Liver (tissue), 9 donors: ENCODE results near the gene CRB2. TPM values are rescaled to one million over a fixed set of nuclear protein-coding genes. Genes with fewer than 3 reads are reported as not detected.
A peak's percentile ranks its signal among the peaks of the same experiment; 100 is the strongest.

Source experiments
- DNase-seq: peaks from one replicate; pipeline ENCODE4 v3.0.0-alpha.2; 2017; ENCODE audit warnings: low spot score
- H3K27ac ChIP-seq, 2 donors: one replicate each; pipeline ENCODE4 v1.7.0; 2013; ENCODE audit warnings: inconsistent platforms in 2 of 2, low read length in 2 of 2, control low read depth in 1 of 2, low read depth in 1 of 2, mild to moderate bottlenecking in 1 of 2
- H3K27me3 ChIP-seq, 4 donors: one replicate each; pipeline versions ENCODE4 v1.6.1 to v1.7.0; 2013; ENCODE audit warnings: low read length in 3 of 4, inconsistent platforms in 1 of 4, mild to moderate bottlenecking in 1 of 4, moderate library complexity in 1 of 4; ENCODE audit not compliant: control insufficient read depth in 4 of 4, insufficient read depth in 4 of 4
- H3K36me3 ChIP-seq, 4 donors: one replicate each; pipeline versions ENCODE4 v1.6.1 to v1.7.0; 2013; ENCODE audit warnings: low read length in 3 of 4, mild to moderate bottlenecking in 3 of 4, low read depth in 1 of 4, moderate library complexity in 1 of 4; ENCODE audit not compliant: control insufficient read depth in 4 of 4, insufficient read depth in 3 of 4
- H3K4me1 ChIP-seq, 4 donors: one replicate each; pipeline versions ENCODE4 v1.6.1 to v1.7.0; 2013; ENCODE audit warnings: low read length in 3 of 4, mild to moderate bottlenecking in 3 of 4, moderate library complexity in 1 of 4; ENCODE audit not compliant: control insufficient read depth in 4 of 4, insufficient read depth in 4 of 4
- H3K4me3 ChIP-seq, 3 donors: one replicate each; pipeline versions ENCODE4 v1.6.1 to v1.7.0; 2013; ENCODE audit warnings: low read length in 3 of 3, control low read depth in 1 of 3, low read depth in 1 of 3, mild to moderate bottlenecking in 1 of 3
- H3K9ac ChIP-seq, 2 donors: one replicate each; pipeline ENCODE4 v1.7.0; 2013; ENCODE audit warnings: low read length in 2 of 2, mild to moderate bottlenecking in 2 of 2, moderate library complexity in 2 of 2, control low read depth in 1 of 2, low read depth in 1 of 2
- H3K9me3 ChIP-seq, 4 donors: one replicate each; pipeline versions ENCODE4 v1.6.1 to v1.7.0; 2013; ENCODE audit warnings: low read length in 3 of 4; ENCODE audit not compliant: control insufficient read depth in 4 of 4
- EGR1 ChIP-seq, 2 donors: IDR thresholded peaks; 2 replicates each; pipeline ENCODE4 v1.6.1; 2016 to 2018; ENCODE audit warnings: antibody characterized with exemption in 2 of 2, low read depth in 2 of 2
- FOXA1 ChIP-seq: IDR thresholded peaks from 2 replicates; pipeline ENCODE4 v1.6.1; 2016; ENCODE audit warnings: antibody characterized with exemption
- FOXA2 ChIP-seq: IDR thresholded peaks from 2 replicates; pipeline ENCODE4 v1.6.1; 2016; ENCODE audit warnings: antibody characterized with exemption
- GABPA ChIP-seq, 2 donors: IDR thresholded peaks in 1 of 2; conservative IDR thresholded peaks in 1 of 2; 2 replicates each; pipeline ENCODE4 v1.6.1; 2016; ENCODE audit warnings: antibody characterized with exemption in 2 of 2, mild to moderate bottlenecking in 1 of 2, moderate library complexity in 1 of 2
- HNF4A ChIP-seq, 2 donors: conservative IDR thresholded peaks; 2 replicates each; pipeline ENCODE4 v1.6.1; 2016; ENCODE audit warnings: antibody characterized with exemption in 2 of 2, mild to moderate bottlenecking in 2 of 2
- HNF4G ChIP-seq: IDR thresholded peaks from 2 replicates; pipeline ENCODE4 v1.6.1; 2016; ENCODE audit warnings: antibody characterized with exemption
- JUND ChIP-seq, 2 donors: IDR thresholded peaks; 2 replicates each; pipeline ENCODE4 v1.6.1; 2016; ENCODE audit warnings: antibody characterized with exemption in 2 of 2
- NR2F2 ChIP-seq: IDR thresholded peaks from 2 replicates; pipeline ENCODE4 v1.6.1; 2016; ENCODE audit warnings: antibody characterized with exemption
- RAD21 ChIP-seq, 2 donors: IDR thresholded peaks; 2 replicates each; pipeline ENCODE4 v1.6.1; 2016; ENCODE audit warnings: antibody characterized with exemption in 2 of 2, mild to moderate bottlenecking in 2 of 2
- RXRA ChIP-seq, 2 donors: IDR thresholded peaks; 2 replicates each; pipeline ENCODE4 v1.6.1; 2017 to 2018; ENCODE audit warnings: antibody characterized with exemption in 2 of 2, mild to moderate bottlenecking in 1 of 2
- SP1 ChIP-seq: IDR thresholded peaks from 2 replicates; pipeline ENCODE4 v1.6.1; 2018; ENCODE audit warnings: antibody characterized with exemption, mild to moderate bottlenecking
- TAF1 ChIP-seq: conservative IDR thresholded peaks from 2 replicates; pipeline ENCODE4 v1.6.1; 2016; ENCODE audit warnings: antibody characterized with exemption, mild to moderate bottlenecking
- YY1 ChIP-seq: IDR thresholded peaks from 2 replicates; pipeline ENCODE4 v1.6.1; 2016; ENCODE audit warnings: antibody characterized with exemption, mild to moderate bottlenecking
- WGBS: extraction: QIAGEN DNeasy Blood & Tissue Kit; methylation state at CpG from one replicate; pipeline ENCODE4 v1.1.7; 2013; 5-methylcytosine and 5-hydroxymethylcytosine counted together
- polyA plus RNA-seq, 2 donors: library from polyadenylated mRNA; stranded (reverse) in 1 of 2; unstranded in 1 of 2; fragments of 200-250 nt in 1 of 2; fragments of >200 nt in 1 of 2; fragmentation: Nextera tagmentation in 1 of 2; extraction: Ambion mirVana in 1 of 2; gene quantifications; one replicate each; pipeline versions ENCODE4 v1.2.1 to v1.2.3, GENCODE V29; 2013 to 2015
- total RNA-seq, 2 donors: library from RNA; depleted of rRNA; stranded (reverse); fragments of >200 nt; gene quantifications; one replicate each; pipeline ENCODE4 v1.2.3, GENCODE V29; 2014
- TF ChIP-seq, protein P1 (sequence below): IDR thresholded peaks from 2 replicates; pipeline ENCODE4 v1.6.1; 2016; ENCODE audit warnings: antibody characterized with exemption
- TF ChIP-seq, protein P2 (sequence below): fragments of 150-350 bp; IDR thresholded peaks from 2 replicates; pipeline ENCODE4 v1.5.1; 2017; ENCODE audit warnings: improper control_type of control experiment, low read depth, low read length; ENCODE audit not compliant: missing input control
- TF ChIP-seq, protein P3 (sequence below): IDR thresholded peaks from 2 replicates; pipeline ENCODE4 v1.6.1; 2016; ENCODE audit warnings: antibody characterized with exemption, mild to moderate bottlenecking
- TF ChIP-seq, protein P4 (sequence below): IDR thresholded peaks from 2 replicates; pipeline ENCODE4 v1.6.1; 2016; ENCODE audit warnings: antibody characterized with exemption
- donor health status: healthy.
- donor health status: healthy.
- donor health status: healthy.
- donor health status: healthy.
- donor health status: healthy.

CRB2 gene
- total and polyA plus RNA-seq, 4 donors = 1.7 TPM; not detected in 3

DNA sequence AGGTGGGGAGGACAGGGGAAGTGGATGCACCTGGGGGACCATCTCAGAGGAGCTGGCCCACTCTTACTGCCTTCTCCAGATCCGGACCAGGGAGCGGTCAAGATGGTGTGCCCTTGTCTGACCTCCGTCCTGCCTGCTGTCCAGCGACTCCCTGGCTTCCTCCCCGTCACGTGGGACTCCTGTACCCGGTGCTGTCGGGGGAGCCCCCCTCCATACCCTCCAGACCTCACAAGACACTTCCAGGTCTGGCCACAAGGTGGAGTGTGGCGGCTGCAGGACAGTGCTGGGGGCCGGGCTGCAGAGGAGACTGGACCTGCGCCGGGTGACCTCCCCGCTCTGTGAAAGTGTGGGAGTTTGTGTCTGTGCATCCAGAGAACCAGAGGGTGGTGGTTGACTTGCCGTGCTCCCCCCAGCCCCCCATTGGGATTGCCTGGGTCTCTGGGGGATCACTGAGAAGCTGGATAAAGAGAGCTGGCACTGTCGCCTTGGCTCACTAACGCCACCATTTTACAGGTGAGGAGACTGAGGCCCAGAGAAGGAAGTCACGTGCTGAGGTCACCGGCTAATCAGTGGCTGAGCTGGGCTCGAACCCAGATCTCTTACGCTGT, 1.9 kb upstream of the CRB2 start:
- no peak overlapping the region for H3K9ac ChIP-seq
- no peak overlapping the region for H3K4me3 ChIP-seq
- no peak overlapping the region for H3K27ac ChIP-seq
- peaks cover 0 to 13% (median 8%) of the 10 kb centered on the region in 4 donors for H3K4me1 ChIP-seq
- no peaks in the 10 kb centered on the region for H3K27me3 ChIP-seq
- no peaks in the 10 kb centered on the region for H3K36me3 ChIP-seq
- DNase-seq = peak; percentile 83
- H3K9me3 ChIP-seq = no peaks in the 10 kb centered on the region
- WGBS = 24% methylated on average over 20 of the region's 20 CpGs
- TF ChIP-seq HNF4G (no peak), TAF1 (no peak), RXRA (IDR thresholded peaks at IDR 0.05) (no peak), HNF4A (conservative IDR thresholded peaks at IDR 0.05) (no peak), SP1 (no peak), RAD21 (IDR thresholded peaks at IDR 0.05) (peak; percentile 78 to 88), JUND (IDR thresholded peaks at IDR 0.05) (no peak), YY1 (no peak), NR2F2 (no peak), GABPA (IDR thresholded peaks at IDR 0.05 in 1 of 2, conservative IDR thresholded peaks at IDR 0.05 in 1 of 2) (no peak), EGR1 (IDR thresholded peaks at IDR 0.05; ENCODE audit: low read depth in 2 of 2) (no peak), FOXA2 (no peak), FOXA1 (no peak)
- TF ChIP-seq, protein P1, sequence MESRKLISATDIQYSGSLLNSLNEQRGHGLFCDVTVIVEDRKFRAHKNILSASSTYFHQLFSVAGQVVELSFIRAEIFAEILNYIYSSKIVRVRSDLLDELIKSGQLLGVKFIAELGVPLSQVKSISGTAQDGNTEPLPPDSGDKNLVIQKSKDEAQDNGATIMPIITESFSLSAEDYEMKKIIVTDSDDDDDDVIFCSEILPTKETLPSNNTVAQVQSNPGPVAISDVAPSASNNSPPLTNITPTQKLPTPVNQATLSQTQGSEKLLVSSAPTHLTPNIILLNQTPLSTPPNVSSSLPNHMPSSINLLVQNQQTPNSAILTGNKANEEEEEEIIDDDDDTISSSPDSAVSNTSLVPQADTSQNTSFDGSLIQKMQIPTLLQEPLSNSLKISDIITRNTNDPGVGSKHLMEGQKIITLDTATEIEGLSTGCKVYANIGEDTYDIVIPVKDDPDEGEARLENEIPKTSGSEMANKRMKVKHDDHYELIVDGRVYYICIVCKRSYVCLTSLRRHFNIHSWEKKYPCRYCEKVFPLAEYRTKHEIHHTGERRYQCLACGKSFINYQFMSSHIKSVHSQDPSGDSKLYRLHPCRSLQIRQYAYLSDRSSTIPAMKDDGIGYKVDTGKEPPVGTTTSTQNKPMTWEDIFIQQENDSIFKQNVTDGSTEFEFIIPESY = no peak
- TF ChIP-seq, protein P2, sequence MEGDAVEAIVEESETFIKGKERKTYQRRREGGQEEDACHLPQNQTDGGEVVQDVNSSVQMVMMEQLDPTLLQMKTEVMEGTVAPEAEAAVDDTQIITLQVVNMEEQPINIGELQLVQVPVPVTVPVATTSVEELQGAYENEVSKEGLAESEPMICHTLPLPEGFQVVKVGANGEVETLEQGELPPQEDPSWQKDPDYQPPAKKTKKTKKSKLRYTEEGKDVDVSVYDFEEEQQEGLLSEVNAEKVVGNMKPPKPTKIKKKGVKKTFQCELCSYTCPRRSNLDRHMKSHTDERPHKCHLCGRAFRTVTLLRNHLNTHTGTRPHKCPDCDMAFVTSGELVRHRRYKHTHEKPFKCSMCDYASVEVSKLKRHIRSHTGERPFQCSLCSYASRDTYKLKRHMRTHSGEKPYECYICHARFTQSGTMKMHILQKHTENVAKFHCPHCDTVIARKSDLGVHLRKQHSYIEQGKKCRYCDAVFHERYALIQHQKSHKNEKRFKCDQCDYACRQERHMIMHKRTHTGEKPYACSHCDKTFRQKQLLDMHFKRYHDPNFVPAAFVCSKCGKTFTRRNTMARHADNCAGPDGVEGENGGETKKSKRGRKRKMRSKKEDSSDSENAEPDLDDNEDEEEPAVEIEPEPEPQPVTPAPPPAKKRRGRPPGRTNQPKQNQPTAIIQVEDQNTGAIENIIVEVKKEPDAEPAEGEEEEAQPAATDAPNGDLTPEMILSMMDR = peak; percentile 71
- TF ChIP-seq, protein P3, sequence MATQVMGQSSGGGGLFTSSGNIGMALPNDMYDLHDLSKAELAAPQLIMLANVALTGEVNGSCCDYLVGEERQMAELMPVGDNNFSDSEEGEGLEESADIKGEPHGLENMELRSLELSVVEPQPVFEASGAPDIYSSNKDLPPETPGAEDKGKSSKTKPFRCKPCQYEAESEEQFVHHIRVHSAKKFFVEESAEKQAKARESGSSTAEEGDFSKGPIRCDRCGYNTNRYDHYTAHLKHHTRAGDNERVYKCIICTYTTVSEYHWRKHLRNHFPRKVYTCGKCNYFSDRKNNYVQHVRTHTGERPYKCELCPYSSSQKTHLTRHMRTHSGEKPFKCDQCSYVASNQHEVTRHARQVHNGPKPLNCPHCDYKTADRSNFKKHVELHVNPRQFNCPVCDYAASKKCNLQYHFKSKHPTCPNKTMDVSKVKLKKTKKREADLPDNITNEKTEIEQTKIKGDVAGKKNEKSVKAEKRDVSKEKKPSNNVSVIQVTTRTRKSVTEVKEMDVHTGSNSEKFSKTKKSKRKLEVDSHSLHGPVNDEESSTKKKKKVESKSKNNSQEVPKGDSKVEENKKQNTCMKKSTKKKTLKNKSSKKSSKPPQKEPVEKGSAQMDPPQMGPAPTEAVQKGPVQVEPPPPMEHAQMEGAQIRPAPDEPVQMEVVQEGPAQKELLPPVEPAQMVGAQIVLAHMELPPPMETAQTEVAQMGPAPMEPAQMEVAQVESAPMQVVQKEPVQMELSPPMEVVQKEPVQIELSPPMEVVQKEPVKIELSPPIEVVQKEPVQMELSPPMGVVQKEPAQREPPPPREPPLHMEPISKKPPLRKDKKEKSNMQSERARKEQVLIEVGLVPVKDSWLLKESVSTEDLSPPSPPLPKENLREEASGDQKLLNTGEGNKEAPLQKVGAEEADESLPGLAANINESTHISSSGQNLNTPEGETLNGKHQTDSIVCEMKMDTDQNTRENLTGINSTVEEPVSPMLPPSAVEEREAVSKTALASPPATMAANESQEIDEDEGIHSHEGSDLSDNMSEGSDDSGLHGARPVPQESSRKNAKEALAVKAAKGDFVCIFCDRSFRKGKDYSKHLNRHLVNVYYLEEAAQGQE = no peak
- TF ChIP-seq, protein P4, sequence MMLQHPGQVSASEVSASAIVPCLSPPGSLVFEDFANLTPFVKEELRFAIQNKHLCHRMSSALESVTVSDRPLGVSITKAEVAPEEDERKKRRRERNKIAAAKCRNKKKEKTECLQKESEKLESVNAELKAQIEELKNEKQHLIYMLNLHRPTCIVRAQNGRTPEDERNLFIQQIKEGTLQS = no peak
